ENCODE results near the gene CD163.

CD163 gene

DNA sequence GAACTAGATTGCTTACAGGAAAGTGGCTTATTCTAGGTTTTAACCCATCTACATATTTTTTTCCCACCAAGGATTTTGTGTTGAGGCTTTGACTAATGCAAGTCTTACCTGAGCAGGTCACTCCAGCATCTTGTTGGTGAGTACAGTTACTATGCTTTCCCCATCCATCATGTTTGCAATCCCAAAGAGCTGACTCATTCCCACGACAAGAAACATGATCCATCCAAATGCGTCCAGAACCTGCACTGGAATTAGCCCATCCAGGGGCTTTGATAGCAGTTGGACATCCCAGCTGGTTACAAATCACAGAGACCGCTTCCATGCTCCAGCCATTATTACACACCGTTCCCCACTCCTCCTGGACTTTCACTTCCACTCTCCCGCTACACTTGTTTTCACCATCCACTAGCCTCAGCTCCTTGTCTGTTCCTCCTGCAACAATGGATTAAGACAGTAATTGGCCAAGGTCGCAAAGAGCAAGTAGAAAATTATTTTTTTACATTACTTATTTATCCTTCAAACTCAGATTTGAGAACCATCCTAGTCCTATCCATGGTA lies 2.5 kb downstream of the CD163 start:
- DNase-seq (ENCODE audit: extremely low read depth, low read depth) = no peak
- TF ChIP-seq, protein P1, sequence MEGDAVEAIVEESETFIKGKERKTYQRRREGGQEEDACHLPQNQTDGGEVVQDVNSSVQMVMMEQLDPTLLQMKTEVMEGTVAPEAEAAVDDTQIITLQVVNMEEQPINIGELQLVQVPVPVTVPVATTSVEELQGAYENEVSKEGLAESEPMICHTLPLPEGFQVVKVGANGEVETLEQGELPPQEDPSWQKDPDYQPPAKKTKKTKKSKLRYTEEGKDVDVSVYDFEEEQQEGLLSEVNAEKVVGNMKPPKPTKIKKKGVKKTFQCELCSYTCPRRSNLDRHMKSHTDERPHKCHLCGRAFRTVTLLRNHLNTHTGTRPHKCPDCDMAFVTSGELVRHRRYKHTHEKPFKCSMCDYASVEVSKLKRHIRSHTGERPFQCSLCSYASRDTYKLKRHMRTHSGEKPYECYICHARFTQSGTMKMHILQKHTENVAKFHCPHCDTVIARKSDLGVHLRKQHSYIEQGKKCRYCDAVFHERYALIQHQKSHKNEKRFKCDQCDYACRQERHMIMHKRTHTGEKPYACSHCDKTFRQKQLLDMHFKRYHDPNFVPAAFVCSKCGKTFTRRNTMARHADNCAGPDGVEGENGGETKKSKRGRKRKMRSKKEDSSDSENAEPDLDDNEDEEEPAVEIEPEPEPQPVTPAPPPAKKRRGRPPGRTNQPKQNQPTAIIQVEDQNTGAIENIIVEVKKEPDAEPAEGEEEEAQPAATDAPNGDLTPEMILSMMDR (IDR thresholded peaks at IDR 0.05; ENCODE audit: low read depth, low read length) = no peak

DNA sequence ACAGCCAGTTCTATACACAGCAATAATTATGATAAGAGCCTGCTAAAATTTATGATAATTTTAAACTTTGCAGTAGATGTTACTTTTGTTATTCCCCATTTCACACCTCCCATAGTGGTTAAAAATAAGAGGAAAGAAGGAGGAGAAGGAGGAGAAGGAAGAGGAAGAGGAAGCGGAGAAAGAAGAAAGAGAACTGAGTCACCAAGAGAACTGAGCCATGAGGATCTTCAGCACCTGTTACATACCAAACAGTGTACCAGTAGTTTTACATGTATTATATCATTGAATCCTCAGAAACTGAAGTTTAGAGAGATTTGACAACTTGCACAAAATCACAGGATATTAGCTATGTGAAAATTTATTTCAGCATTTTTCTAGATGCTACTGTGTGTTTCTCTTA lies 3.9 kb downstream of the CD163 start:
- TF ChIP-seq, protein P1 (IDR thresholded peaks at IDR 0.05; ENCODE audit: low read depth, low read length) = no peak
- DNase-seq (ENCODE audit: extremely low read depth, low read depth) = no peak

DNA sequence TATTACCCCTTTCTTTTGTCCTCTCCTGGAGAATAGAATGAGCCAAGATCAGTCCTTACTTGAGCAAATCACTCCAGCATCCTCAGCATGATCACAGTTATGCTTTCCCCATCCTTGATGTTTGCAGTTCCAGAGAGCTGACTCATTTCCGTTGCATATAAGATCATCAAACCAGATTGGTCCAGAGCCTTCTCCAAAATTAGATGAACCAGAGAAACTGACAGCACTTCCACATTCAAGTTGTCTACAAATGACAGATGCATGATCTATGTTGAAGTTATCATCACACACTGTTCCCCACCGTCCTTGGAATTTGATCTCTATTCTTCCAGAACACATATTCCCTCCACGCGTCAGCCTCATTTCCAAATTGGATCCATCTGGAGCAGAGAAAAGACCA lies 4.8 kb downstream of the CD163 start:
- TF ChIP-seq, protein P1 (IDR thresholded peaks at IDR 0.05; ENCODE audit: low read depth, low read length) = no peak
- DNase-seq (ENCODE audit: extremely low read depth, low read depth) = peak; percentile 50

DNA sequence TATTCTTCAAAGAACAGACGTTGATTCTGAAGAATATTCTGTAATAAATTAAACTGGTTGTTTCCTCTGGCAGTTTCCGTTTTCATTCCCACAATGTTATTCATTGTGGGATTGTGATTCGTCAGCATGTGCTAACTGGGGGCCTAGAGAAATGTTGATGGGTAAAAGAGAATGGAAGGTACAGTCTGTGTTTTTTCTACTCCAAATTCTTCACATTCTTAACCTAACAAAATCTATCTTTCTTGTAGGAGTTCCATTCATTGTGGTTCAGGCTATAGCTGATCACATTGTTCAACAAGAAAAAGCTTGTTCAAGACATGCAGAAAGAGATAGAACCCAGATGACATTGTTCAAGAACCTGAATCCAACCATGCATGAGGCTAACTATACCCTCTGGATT lies 5.9 kb downstream of the CD163 start:
- TF ChIP-seq, protein P1 (IDR thresholded peaks at IDR 0.05; ENCODE audit: low read depth, low read length) = no peak
- no peak for DNase-seq (ENCODE audit: extremely low read depth, low read depth)

DNA sequence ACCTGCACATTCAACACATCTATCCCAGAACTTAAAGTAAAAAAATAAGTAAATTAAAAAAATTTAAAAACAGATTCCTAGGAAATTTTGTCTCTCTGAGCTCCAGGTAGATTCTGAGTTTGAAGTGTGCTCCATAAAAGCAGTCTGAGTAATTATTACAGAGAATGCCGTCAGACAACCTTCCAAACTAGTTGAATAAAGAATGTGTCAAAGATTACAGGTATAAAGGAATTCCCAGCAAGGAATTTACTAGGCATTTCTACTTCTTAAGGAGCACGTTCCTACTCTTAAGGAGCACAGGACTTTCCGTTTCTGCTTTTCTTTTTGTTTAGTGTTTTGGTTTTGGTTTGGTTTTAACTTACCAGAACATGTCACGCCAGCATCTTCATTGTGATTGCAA lies 7.1 kb downstream of the CD163 start:
- TF ChIP-seq, protein P1 (IDR thresholded peaks at IDR 0.05; ENCODE audit: low read depth, low read length) = no peak
- DNase-seq (ENCODE audit: extremely low read depth, low read depth) = no peak

DNA sequence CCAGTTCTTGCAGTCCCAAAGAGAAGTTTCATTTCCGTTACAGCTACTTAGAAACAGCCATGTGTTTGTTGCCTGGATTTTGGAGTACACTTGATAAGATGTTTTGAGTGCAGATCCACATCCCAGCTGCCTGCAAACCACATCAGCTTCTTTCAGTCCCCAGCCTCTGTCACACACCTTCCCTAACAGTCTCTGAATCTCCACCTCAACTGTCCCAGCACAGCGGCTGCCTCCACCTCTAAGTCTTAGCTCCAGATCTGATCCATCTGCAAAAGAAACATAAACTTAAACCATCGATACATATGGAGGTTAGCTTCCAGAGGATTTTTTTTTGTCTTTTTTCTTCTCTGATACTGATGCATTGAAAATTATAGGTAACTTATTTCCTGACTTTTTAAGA lies 8.4 kb downstream of the CD163 start:
- TF ChIP-seq, protein P1 (IDR thresholded peaks at IDR 0.05; ENCODE audit: low read depth, low read length) = no peak
- no peak for DNase-seq (ENCODE audit: extremely low read depth, low read depth)

DNA sequence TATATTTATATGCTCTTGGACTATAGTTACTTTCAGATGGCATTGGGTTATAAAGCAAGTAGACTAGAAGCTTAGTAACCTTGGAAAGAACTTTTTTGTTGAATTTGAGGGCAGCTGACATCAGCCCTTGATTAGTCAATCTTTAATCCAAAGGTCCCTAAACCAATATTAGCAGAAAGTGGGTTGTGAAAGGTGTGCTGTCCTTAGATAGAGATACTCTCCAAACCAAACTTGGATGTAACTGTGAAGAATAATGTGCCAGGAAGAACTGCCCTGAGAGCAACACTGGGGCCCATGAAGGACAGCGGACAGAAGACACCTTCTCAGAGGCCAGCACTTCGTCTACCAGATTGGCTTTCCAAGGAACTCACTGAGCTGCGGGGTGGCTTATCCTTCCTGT lies 10.6 kb downstream of the CD163 start:
- DNase-seq (ENCODE audit: extremely low read depth, low read depth) = no peak
- TF ChIP-seq, protein P1 (IDR thresholded peaks at IDR 0.05; ENCODE audit: low read depth, low read length) = no peak

Measured in AG09319 (cell line).